GM18498 (cell line): ENCODE data around the gene BASP1.
"Not testable (repeated sequence)": the region's sequence is repeated elsewhere in the genome, so short reads cannot be mapped to it uniquely, and the experiment has no call there.

Experiments
- ATAC-seq: cut with Tn5 transposase; IDR thresholded peaks from one replicate; pipeline ENCODE4 v1.9.1; 2021; ENCODE audit warnings: mild to moderate bottlenecking, moderate library complexity; ENCODE audit not compliant: unreplicated experiment

BASP1 gene

DNA sequence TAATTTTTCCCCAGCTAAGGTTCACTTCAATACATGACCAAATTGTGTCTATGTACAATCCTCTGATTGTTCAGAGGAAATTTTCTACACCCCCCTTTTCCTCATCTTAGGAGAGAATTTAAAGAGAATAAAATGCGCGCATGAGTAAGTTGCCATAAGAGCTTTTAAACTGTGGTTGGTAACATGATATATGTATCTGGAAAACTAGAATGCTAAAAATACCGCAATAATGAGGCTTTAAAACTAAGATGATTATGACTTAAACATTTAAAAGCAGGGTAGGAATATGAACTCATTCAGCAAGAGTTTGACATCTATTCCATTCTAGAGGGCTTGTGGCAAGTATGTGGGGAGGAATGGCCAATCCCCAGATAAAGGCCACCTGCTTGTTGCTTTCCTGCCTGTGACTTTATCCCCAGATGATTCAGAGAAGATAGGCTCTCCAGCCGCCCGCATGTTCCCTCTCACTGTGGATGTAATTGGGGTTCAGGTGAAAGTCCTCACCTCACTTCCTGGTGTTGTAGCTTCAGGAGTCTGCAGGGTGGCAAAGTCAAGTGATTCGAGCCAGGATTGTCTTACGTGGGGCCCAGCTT, 26.5 kb upstream of the BASP1 start:
- no peak for ATAC-seq

DNA sequence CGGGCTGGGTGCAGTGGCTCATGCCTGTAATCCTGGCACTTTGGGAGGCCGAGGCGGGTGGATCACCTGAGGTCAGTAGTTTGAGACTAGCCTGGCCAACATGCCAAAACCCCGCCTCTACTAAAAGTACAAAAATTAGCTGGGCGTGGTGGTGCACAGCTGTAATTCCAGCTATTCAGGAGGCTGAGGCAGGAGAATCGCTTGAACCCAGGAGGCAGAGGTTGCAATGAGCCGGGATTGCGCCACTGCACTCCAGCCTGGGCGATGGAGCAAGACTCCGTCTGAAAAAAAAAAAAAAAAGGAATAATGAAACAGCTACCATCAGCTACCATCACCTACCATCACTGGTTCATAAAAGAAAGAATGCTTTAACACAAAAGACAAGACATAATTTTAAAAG, 25.9 kb upstream of the BASP1 start:
- not testable (repeated sequence) for ATAC-seq

DNA sequence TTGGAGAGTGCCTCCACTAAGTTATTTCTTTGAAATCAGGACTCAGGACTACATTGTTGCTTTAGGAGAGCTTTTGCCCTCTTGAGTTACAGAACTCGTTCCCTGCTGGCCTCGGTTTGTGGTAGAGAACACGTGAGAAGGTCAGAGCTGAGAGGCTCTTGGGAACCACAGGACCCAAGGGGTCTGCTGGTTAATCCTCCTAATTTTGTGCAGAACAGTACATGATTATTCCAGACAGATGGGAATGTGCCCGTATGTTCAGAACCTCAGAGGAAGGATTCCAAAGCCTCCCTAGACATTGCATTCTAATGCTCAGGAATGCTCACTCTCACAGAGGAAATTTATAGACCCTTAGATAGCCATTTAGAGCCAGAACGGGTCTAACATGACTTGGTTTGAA, 25.2 kb upstream of the BASP1 start:
- no peak for ATAC-seq

DNA sequence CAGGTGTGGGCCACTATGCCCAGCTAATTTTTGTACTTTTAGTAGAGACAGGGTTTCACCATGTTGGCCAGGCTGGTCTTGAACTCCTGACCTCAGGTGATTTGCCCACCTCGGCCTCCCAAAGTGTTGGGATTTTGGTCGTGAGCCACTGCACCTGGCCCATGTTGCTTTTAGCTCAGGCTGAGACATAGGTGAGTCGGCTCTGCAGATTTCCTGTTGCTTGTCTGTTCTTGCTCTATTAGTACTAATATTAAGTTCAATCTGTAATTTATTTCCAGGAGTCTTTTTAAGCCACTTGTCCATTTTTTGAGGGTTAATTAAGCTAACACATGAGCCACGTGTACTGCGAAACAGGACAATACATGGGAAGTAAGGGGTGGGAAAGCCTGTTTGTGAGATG, 21.4 kb upstream of the BASP1 start:
- ATAC-seq, result no peak

DNA sequence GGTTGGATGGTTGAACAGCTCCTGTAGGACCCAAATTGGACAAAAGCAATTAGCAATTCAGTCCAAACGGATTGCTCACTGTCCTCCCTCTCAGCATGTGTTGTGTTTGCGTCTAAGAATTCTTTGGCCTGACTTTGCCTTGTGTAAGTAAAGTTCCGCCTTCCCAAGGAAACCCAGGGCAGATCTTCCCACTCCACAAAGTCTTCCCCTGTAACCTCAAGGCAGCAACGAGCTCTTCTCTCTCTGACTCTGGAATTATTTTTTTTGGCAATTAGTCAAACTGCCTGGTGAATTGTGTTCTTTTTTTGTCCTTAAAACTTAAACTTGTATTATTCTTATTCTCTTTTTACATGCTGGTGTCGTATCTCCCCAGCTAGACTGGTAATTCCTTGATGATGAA, 20.7 kb upstream of the BASP1 start:
- ATAC-seq, result no peak

- peak; percentile 89 for ATAC-seq
Measured at GRCh38 chr5:17203329-17204132, 13.9 kb upstream of the BASP1 start.

- no peak for ATAC-seq
Measured at GRCh38 chr5:17204133-17204489, 13.3 kb upstream of the BASP1 start.

DNA sequence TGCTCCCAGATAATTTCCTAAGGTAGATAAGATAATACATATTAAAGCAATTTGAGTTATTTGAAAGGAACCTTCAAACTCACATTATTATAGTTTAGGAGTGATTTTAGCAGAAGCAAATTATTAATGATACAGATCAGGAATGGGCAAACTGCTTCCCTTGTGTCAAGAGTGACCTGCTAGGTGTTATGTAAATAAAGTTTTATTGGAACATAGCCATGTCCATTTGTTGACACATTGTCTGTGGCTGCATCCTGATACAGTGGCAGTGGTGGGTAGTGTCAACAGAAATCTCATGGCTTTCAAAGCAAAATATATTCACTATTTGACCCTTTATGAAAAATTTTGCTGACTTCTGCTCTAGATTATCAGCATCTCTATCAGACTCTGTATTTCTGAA, 11.4 kb upstream of the BASP1 start:
- ATAC-seq, result no peak

DNA sequence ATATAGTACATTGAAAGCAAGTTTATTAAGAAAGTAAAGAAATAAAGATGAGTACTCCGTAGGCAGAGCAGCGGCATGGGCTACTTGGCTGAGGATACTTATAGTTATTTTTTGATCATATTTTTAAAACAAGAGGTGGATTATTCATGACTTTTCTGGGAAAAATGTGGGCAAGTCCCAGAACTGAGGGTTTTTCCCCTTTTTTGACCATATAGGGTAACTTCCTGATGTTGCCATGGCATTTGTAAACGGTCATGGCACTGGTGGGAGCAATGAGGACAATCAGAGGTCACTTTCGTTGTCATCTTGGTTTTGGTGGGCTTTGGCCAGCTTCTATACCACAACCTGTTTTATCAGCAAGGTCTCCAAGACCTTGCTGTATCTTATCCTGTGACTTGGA, 5.2 kb upstream of the BASP1 start:
- no peak for ATAC-seq

GRCh38 chr5:17212996-17213395, 4.4 kb upstream of the BASP1 start:
- no peak for ATAC-seq

DNA sequence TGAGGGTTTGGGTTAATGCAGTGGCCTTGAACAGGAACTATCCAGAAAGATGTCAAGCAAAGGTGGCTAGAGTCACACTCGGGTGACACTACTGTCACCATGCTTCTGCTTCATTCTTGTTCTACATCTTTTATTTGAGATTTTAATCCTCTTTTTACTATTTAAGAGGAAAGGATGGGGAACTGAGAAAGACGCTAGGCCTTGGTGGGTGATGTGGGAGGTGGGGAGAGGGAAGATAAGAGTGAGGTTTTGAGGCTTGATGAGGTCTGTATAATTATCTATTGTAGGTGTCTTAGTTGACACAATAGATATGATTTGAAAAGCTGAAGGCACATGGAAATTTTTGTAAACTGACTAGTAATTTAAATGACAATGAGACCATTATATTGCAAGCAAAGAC, 3.5 kb upstream of the BASP1 start:
- ATAC-seq, result no peak

DNA sequence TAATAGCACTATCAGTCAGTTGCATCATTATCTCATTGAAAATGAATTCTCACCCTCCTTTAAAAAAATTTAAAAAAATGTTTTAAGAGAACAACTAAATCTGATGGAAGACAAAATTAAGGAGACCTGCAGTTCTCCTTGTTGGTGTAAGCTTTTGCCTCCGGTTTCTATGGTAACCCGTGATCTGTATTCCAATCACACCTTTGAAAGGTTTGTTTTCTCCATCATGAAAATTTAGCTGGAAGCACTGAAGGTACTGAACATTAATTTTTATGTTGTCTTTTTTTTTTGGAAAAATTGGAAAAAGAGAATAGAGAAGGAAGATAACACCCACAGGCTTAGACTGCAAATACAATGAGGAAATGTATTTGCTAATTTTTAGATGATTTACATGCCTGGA, 2.5 kb upstream of the BASP1 start:
- no peak for ATAC-seq

DNA sequence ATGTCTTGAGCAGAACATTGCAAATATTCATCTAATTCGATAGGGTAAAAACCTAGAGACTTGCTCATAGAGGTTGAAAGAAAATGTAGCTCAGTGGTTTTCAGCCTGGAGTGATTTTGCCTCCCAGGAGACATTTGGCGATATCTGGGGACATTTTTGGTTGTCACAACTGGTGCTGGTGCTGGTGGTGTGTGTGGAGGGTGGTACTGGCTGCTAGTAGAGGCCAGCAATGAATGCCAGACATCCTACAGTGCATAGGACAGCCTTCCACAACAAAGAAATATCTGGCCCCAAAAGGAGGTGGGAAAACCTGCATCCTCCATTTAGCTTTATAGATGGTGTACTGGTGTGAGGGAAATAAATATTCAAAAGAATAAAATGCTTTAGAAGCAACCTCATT, 2.1 kb upstream of the BASP1 start:
- ATAC-seq, result no peak

DNA sequence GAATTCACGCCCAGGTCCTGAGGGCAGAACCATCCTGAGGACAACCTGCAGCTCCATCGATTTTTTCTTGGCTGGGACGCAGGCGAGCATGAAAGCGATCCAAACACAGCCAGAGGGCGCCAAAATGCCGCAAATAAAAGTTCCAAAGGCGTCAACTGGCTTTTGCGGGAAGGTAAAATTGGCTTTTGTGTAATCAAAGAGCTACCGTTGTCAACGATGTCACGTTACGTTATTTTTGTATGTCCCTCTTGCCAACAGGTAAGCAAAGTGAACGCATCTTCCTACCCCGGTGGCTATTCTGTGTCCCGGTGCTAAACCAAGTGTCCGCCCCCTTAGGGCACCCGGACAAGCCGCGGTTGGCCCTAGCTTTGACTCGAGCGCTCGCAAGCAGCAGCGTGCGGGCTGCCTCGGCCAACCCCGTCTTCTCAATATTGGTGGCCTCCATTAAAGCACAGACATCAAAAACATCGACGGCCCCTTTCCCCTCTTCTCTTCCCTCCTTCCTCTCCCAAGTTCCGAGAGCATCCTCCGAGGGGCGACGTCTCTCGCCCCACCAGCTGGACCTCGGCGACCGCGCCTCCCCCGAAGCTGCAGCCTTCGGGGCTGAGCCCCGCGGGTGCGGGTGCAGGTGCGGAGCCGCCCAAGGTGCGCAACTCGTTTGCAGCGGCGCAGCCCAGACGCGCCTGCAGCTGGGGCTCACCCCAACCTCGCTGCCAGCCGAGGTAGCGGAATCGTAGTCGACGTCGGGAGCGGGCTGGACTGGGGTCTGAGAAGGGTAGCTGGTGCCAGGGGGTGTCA, 1.1 kb upstream of the BASP1 start:
- peak; percentile 44 for ATAC-seq

DNA sequence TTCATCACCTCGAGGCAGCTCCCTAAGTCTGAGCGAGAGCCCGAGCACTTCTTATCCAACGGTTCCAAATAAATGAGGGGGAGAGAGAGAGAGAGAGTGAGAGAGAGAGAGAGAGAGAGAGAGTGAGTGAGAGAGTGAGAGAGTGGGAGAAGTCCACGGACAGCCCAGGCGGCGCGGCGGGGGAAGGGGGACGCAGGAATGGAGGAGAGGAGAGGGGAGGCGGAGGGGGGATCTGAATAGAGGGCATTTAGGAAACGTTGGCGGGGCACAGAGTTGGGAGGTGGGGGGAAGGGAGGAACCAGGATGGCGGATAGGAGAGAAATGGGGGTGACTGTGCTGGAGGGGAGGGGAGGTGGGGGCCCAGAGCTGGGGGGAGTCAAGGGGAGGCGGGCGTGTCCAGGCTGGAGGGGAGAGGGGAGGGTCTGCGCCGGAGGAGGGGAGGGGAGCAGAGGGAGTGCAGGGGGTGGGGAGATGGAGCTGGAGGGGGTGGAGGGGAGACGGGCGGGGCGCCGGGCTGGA, 398 bp upstream of the BASP1 start:
- no peak for ATAC-seq

DNA sequence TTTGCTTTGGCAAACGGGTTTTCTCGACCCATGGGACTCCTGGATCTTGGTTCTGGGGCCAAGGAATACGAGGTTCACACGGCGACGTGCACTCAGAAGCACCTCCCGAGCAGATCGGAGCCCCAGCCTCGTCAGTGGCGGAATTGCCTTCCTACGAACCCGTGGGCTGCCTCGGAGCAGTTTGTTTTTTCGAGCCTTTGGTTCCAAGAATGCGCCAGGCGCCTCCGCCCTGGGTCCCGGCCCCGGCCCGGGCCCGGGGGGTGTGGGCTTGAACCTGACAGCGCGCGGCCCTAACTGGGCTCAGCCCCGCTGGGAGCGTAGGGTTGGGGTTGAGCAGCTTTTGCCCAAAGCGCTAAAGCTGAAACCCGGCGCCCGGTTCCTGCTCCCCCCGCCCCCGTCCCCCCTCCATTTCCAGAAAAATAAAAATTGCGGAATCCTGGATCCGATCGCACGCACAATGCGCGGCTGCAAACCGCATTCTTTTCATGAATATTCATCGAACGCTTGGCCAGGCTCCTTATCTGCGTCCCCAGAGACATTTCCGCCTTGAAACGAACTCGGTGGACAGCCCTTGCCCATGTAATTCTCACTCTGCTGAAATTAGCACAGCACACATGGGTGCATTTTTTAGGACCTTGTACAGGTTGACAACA, 1.0 kb downstream of the BASP1 start:
- peak; percentile 33 for ATAC-seq

- peak; percentile 11 for ATAC-seq
Measured at GRCh38 chr5:17219006-17219422, 1.6 kb downstream of the BASP1 start.

DNA sequence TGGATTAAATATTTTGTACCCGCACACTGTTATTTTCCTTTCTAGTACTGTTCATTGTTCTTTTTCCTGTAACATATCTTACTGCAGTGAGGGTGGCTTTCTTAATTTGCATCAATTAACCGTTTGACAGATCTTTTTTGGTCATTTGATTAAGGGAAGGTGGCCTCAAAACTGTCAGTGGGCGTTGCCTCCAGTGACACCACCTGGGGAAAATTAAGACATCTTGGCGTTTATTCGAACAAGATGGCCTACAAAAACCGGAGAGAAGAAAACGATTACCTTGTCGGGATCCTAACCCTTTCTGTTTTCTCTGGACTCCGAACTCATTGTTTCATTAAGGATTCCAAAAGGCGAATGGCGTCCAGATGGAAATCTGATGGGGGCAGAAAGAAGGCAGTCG, 2.0 kb downstream of the BASP1 start:
- no peak for ATAC-seq

DNA sequence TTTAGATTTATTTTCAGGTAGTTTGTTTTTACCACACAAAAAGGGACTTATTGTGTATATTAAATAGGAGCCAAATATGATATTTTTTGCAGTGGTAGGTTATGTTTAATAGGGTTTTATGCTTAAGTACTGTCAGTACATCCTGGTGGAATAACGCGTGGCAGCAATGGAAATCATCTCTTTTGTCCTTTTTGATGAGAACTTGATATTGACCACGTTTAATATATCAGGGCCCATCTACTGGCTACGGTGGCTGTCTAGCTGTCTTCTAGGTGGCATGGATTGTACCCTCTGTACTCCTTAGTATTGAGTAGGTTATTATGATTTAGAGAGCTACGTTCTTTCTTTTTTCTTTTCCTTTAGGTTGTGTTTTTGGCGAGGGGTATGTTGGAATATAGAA, 2.6 kb downstream of the BASP1 start:
- ATAC-seq, result no peak

GRCh38 chr5:17220469-17220868, 3.0 kb downstream of the BASP1 start:
- ATAC-seq, result no peak
